Measurements from ENCODE around the gene TSPAN5. TPM values are rescaled to one million over a fixed set of nuclear protein-coding genes. Genes with fewer than 3 reads are reported as not detected.

TSPAN5 gene
- total and polyA plus RNA-seq, 2 donors from 2014 or later = 6.8 to 13.8 TPM

- DNase-seq = no peak
- H3K27ac ChIP-seq (ENCODE audit: low read depth in 2 of 2, low read length in 2 of 2) = no peak overlapping the region
- TF ChIP-seq CTCF (IDR thresholded peaks at IDR 0.05; ENCODE audit: borderline replicate concordance, extremely low read depth, insufficient read depth) = no peak
- no peak for FAIRE-seq
- H3K27me3 ChIP-seq (ENCODE audit: control insufficient read depth, insufficient read depth, low read length) = no peaks in the 10 kb centered on the region
- H3K4me3 ChIP-seq (ENCODE audit: low read length in 3 of 3) = no peak overlapping the region
- H3K36me3 ChIP-seq (ENCODE audit: control insufficient read depth in 2 of 3, insufficient read depth in 3 of 3, low read length in 3 of 3) = no peaks in the 10 kb centered on the region
- H3K9me3 ChIP-seq (ENCODE audit: control insufficient read depth in 2 of 3, insufficient read depth in 1 of 3, low read length in 3 of 3) = no peaks in the 10 kb centered on the region
- intact Hi-C loops (cut with DNase I) = no loop called here
- no peaks in the 10 kb centered on the region for H3K4me1 ChIP-seq (ENCODE audit: control insufficient read depth in 2 of 3, insufficient read depth in 2 of 3, low read depth in 1 of 3, low read length in 3 of 3)
- no peak overlapping the region for H3K9ac ChIP-seq (ENCODE audit: low read length in 3 of 3)
Observed at GRCh38 chr4:98682719-98683118, 24.3 kb upstream of the TSPAN5 start.

DNA sequence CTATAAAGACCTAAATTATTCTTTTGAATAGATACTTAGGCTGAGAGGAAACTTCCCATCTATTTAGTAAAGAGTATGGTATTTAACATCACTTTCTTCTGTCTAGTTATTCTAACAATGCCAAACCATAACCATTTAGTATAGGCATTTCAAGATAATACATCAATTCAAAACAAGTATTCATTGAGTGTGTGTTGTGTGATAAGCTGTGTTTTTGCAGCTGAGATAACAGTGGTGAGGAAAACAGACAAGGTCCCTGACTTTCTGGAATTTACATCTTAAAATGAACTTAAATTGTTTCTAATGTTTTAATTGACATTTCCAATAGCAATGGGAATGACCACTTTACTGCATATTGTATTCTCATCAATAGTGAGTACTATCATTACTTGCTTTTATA is 22.4 kb upstream of the TSPAN5 start:
- no peak for TF ChIP-seq CTCF (IDR thresholded peaks at IDR 0.05; ENCODE audit: borderline replicate concordance, extremely low read depth, insufficient read depth)

GRCh38 chr4:98679738-98680137 is 21.3 kb upstream of the TSPAN5 start:
- intact Hi-C loops (cut with DNase I) = no loop called here
- Histone ChIP-seq H3K27ac (ENCODE audit: low read depth in 2 of 2, low read length in 2 of 2) (no peak overlapping the region), H3K4me3 (ENCODE audit: low read length in 3 of 3) (no peak overlapping the region), H3K9me3 (ENCODE audit: control insufficient read depth in 2 of 3, insufficient read depth in 1 of 3, low read length in 3 of 3) (no peaks in the 10 kb centered on the region), H3K4me1 (ENCODE audit: control insufficient read depth in 2 of 3, insufficient read depth in 2 of 3, low read depth in 1 of 3, low read length in 3 of 3) (no peaks in the 10 kb centered on the region), H3K9ac (ENCODE audit: low read length in 3 of 3) (no peak overlapping the region), H3K27me3 (ENCODE audit: control insufficient read depth, insufficient read depth, low read length) (no peaks in the 10 kb centered on the region), H3K36me3 (ENCODE audit: control insufficient read depth in 2 of 3, insufficient read depth in 3 of 3, low read length in 3 of 3) (no peaks in the 10 kb centered on the region)
- FAIRE-seq (no peak), DNase-seq (no peak)
- TF ChIP-seq CTCF (IDR thresholded peaks at IDR 0.05; ENCODE audit: borderline replicate concordance, extremely low read depth, insufficient read depth) = no peak

More for the DNA sequence above, 22.4 kb upstream of the TSPAN5 start:
- Histone ChIP-seq H3K9me3 (ENCODE audit: control insufficient read depth in 2 of 3, insufficient read depth in 1 of 3, low read length in 3 of 3) (no peaks in the 10 kb centered on the region), H3K36me3 (ENCODE audit: control insufficient read depth in 2 of 3, insufficient read depth in 3 of 3, low read length in 3 of 3) (no peaks in the 10 kb centered on the region), H3K9ac (ENCODE audit: low read length in 3 of 3) (no peak overlapping the region), H3K4me1 (ENCODE audit: control insufficient read depth in 2 of 3, insufficient read depth in 2 of 3, low read depth in 1 of 3, low read length in 3 of 3) (no peaks in the 10 kb centered on the region), H3K4me3 (ENCODE audit: low read length in 3 of 3) (no peak overlapping the region), H3K27me3 (ENCODE audit: control insufficient read depth, insufficient read depth, low read length) (no peaks in the 10 kb centered on the region), H3K27ac (ENCODE audit: low read depth in 2 of 2, low read length in 2 of 2) (no peak overlapping the region)
- intact Hi-C loops (cut with DNase I) = no loop called here
- no peak for DNase-seq
- FAIRE-seq = no peak

- no peak for FAIRE-seq
Observed at GRCh38 chr4:98677799-98678198, 19.4 kb upstream of the TSPAN5 start.

More at GRCh38 chr4:98677799-98678198, 19.4 kb upstream of the TSPAN5 start:
- Histone ChIP-seq H3K4me1 (ENCODE audit: control insufficient read depth in 2 of 3, insufficient read depth in 2 of 3, low read depth in 1 of 3, low read length in 3 of 3) (no peaks in the 10 kb centered on the region), H3K9ac (ENCODE audit: low read length in 3 of 3) (no peak overlapping the region), H3K27me3 (ENCODE audit: control insufficient read depth, insufficient read depth, low read length) (no peaks in the 10 kb centered on the region), H3K9me3 (ENCODE audit: control insufficient read depth in 2 of 3, insufficient read depth in 1 of 3, low read length in 3 of 3) (no peaks in the 10 kb centered on the region), H3K4me3 (ENCODE audit: low read length in 3 of 3) (no peak overlapping the region), H3K27ac (ENCODE audit: low read depth in 2 of 2, low read length in 2 of 2) (no peak overlapping the region), H3K36me3 (ENCODE audit: control insufficient read depth in 2 of 3, insufficient read depth in 3 of 3, low read length in 3 of 3) (no peaks in the 10 kb centered on the region)
- intact Hi-C loops (cut with DNase I) = no loop called here
- TF ChIP-seq CTCF (IDR thresholded peaks at IDR 0.05; ENCODE audit: borderline replicate concordance, extremely low read depth, insufficient read depth) = no peak
- no peak for DNase-seq
